SU-DHL-6 (cell line): Measurements from ENCODE around the gene FSTL4.

Experiments used
- CTCF ChIP-seq: fragments of 200-600 bp; sonication (generic); IDR thresholded peaks from one replicate; pipeline ENCODE4 v1.5.1; 2017; ENCODE audit warnings: antibody characterized with exemption, mild to moderate bottlenecking, low read length, moderate library complexity; ENCODE audit not compliant: insufficient read depth, poor library complexity, severe bottlenecking
- EZH2phosphoT487 ChIP-seq: fragments of 200-600 bp; sonication (generic), shearing (Covaris generic); conservative IDR thresholded peaks from 2 replicates; pipeline ENCODE4 v1.6.1; 2018; ENCODE audit warnings: mild to moderate bottlenecking, antibody characterized with exemption, low read length, moderate library complexity, mixed read lengths

GRCh38 chr5:133366438-133366837, 245.9 kb downstream of the FSTL4 start:
- TF ChIP-seq CTCF (no peak), EZH2phosphoT487 (no peak)
